T-helper 1 cell (primary cell): Measurements from ENCODE around the gene TJP1.
"Not testable (repeated sequence)": the region's sequence is repeated elsewhere in the genome, so short reads cannot be mapped to it uniquely, and the experiment has no call there.

Experiments
- DNase-seq, 5 donors: peaks; one replicate each; pipeline ENCODE4 v3.0.0-alpha.2; 2012 to 2020

TJP1 gene

DNA sequence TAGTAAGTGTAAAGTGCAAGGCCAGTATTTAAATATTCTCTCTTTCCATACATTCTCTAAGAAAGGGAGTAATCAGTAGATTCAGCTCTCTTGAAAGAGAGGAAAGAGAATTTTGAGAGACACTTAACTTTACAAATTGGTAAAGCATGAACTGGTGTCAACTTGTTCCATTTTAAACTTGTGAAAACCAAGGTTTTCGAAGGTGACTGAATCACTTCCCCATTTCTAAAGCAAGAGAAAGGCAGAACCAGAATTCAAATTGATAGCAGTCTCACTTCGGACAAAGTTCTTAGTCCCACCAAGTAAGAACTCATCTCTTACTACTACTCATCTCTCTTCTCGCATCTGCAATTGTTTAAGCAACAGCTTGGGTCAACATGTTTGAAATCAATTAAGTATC, 22.4 kb downstream of the TJP1 start:
- no peak for DNase-seq

- DNase-seq = no peak
Measured at GRCh38 chr15:29795610-29796009, 26.7 kb downstream of the TJP1 start.

- DNase-seq = no peak
Measured at GRCh38 chr15:29792426-29793159, 29.7 kb downstream of the TJP1 start.

GRCh38 chr15:29790607-29791006, 31.7 kb downstream of the TJP1 start:
- no peak for DNase-seq

- no peak for DNase-seq
Measured at GRCh38 chr15:29789871-29790270, 32.4 kb downstream of the TJP1 start.

DNA sequence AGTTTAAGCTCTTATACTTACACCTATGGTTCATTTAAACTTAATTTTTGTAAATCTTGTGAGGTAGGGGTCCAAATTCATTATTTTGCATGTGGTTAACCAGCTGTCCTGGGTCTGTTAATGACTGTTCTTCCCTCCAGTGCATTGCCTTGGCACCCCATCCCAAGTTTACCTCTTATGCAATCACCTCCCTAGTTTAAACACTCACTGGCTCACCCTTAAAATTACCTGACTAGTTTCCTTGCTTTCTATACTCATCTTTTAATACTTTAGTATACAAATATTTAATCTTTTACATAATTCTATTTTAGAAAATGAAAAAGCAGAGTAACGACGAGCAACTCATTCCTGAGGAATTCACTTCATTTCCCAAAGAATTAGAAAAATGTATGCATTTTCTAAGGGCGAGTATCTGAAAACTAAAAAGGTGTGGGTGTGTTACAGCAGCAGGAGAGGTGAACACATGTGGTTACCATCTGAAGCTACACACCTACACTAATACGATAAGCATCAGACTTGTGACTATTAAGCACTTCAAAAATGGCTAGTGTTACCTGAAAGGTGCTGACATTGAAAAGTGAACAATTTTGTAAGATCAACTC, 33.7 kb downstream of the TJP1 start:
- no peak for DNase-seq

DNA sequence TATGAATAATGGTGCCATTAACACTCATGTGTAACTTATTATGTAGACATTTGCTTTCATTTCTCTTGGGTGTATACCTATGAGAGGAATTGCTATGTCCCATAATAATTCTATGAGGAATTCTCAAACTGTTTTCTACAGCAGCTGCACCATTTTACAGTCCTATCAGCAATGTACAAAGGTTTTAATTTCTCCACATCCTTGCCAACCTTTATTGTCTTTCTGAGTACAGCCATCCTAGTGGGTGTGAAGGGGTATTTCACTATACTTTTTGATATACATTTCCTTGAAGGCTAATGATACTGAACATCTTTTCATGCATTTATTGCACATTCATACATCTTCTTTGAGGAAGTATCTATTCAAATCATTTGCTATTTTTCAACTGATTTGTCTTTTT, 34.5 kb downstream of the TJP1 start:
- DNase-seq = no peak

DNA sequence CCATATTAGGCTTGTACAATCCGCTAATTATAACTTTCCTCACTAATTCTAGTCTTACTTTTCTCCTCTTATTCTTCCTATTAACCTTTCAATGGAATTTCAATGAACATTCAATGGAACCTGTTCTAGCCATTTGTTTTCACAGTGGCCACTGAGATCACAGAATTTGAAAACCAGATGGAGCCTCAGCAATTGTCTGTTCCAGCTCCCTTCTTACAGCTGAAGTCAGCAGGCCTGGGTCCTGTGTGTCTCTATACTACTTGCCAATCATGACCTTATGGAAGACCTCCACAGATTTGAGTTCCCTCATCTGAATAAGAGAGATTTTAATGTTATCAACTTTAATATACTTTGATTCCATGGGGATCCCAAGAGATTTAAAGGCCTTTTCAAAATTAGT, 36.6 kb downstream of the TJP1 start:
- no peak for DNase-seq

- no peak for DNase-seq
Measured at GRCh38 chr15:29785136-29785535, 37.1 kb downstream of the TJP1 start.

DNA sequence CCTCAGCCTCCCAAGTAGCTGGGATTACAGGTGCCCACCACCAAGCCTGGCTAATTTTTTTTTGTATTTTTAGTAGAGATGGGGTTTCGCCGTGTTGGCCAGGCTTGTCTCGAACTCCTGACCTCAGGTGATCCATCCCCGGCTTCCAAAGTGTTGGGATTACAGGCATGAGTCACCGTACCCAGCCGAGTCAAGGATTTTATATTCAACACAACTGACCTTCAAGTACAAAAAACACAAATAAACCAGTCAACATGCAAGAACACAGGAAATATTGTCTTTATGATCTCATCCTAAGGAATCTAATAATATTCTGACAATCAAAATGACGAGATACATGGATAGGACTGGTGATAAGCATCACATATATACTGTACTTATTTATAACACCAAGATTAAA, 37.9 kb downstream of the TJP1 start:
- DNase-seq = no peak

- not testable (repeated sequence) for DNase-seq
Measured at GRCh38 chr15:29782816-29783215, 39.5 kb downstream of the TJP1 start.

DNA sequence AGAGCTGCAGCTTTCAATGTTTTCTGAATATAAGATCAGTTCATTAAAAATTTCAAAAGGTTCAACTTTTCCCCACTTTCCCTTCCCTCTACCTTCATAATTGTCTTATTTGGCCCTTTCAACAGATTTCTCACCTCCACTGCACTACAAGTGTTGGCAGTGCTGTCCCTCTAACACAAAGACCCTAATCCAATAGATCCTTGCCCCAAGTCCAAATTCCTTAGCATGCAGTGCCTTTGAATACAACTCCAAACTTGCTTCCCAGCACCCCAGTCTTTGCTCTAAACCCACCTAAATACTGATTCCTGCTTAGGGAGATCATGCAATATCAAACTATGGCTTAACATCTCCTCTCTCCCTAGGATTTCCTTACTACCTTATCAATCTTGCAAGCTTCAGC, 43.9 kb downstream of the TJP1 start:
- DNase-seq = no peak

- DNase-seq = no peak
Measured at GRCh38 chr15:29776859-29777258, 45.4 kb downstream of the TJP1 start.

- no peak for DNase-seq
Measured at GRCh38 chr15:29774900-29775299, 47.4 kb downstream of the TJP1 start.

DNA sequence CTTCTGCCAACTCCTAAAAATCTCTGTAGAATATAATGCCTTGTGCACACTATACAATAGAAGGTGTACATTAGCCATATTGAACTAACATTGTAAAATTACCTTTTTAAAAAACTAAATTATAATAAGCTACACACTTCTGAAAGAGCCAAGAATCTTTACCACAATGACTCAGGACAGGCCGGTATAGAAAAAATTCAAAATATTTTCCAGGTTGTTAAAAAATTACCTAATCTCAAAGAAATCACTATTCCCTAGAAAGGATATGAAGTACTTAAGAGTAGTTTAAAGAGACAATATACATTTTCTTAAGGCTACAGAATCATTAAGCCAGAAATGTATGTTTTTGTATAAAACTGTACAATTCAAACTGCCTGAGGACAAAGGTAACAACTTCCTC, 48.5 kb downstream of the TJP1 start:
- DNase-seq = no peak

- DNase-seq = no peak
Measured at GRCh38 chr15:29773000-29773399, 49.3 kb downstream of the TJP1 start.

DNA sequence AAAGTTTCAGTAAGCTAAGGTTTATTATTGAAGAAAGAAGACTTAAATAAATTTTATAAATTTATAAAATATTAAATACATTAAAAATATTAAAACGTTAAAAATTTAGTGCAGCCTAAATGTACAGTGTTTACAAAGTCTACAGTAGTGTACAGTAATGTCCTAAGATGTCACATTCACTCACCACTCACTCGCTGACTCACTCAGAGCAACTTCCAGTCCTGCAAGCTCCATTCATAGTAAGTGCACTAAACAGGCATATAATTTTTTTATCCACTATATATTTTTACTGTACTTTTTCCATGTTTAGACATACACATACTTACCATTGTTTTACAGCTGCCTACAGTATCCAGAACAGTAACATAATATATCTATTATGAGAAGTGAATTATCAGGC, 51.5 kb downstream of the TJP1 start:
- DNase-seq = no peak

DNA sequence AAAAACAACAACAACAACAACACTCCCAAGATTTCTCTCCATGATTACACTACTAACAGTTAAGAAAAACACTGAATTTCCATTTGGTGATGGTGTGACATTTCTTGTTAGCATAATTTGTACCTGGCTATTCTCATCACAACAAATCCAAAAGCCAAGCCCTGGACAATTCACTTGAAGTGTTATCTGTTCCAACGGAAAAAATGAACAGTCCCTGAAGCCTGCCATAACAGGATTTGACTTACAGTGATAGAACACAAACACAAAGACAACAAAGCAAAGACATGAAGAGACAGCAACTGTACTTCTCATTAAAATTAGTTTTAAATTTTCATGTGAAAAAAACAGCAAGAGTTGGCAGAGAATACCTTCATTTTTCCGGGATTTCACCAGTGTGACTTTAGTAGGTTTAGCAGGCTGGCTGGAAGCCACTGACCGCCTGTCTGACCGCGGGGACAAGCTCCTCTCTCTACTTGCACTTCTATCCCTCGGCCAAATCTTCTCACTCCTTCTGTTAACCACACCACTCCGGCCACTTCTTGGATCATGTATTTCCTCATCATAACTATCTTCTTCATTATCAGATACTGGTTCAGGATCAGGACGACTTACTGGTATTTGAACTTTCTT, 56.3 kb downstream of the TJP1 start:
- DNase-seq = no peak

- DNase-seq = no peak
Measured at GRCh38 chr15:29765234-29765841, 56.9 kb downstream of the TJP1 start.

- DNase-seq = no peak
Measured at GRCh38 chr15:29759596-29759995, 62.7 kb downstream of the TJP1 start.

- no peak for DNase-seq
Measured at GRCh38 chr15:29756358-29757267, 65.7 kb downstream of the TJP1 start.

- DNase-seq = not testable (repeated sequence)
Measured at GRCh38 chr15:29754009-29754408, 68.3 kb downstream of the TJP1 start.

DNA sequence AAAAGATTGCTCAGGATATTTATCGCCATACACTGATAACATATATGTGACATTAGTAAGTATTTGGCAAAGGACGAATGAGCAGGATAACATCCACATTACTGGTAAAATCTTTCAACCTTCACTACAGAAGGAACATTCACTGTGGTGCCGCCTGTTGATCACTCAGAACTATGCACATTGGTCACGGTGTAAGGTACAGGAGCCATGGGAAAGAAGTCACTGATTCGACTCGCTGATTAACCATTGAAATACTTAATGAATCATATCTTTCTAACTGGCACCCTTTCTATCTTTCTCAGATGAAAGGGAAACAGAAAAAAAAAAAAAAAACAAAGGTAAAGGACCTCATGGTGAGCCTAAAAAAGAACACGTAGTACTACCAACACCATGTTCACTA, 68.8 kb downstream of the TJP1 start:
- no peak for DNase-seq
